Neutrophil (primary cell): ENCODE results near the gene CUL3.
"Not testable (repeated sequence)": the region's sequence is repeated elsewhere in the genome, so short reads cannot be mapped to it uniquely, and the experiment has no call there.

Source experiments
- H3K27ac ChIP-seq: fragments of 200-600 bp; sonication (generic); 2 replicates; pipeline ENCODE4 v1.5.1; 2016; ENCODE audit warnings: mild to moderate bottlenecking, moderate library complexity
- H3K27me3 ChIP-seq: fragments of 200-600 bp; sonication (generic); 2 replicates; pipeline ENCODE4 v1.6.0; 2016; ENCODE audit warnings: mild to moderate bottlenecking
- H3K36me3 ChIP-seq: fragments of 200-600 bp; sonication (generic); 2 replicates; pipeline ENCODE4 v1.5.1; 2017
- H3K4me1 ChIP-seq, 2 experiments: fragments of 200-600 bp in 1 of 2; sonication (generic) in 1 of 2; 1 replicate in 1 of 2; 2 replicates in 1 of 2; pipeline versions ENCODE4 v1.5.1 to v1.6.1; 2013 to 2016; ENCODE audit warnings: low read depth in 1 of 2, low read length in 1 of 2, mild to moderate bottlenecking in 1 of 2, moderate library complexity in 1 of 2; ENCODE audit not compliant: control insufficient read depth in 1 of 2, insufficient read depth in 1 of 2
- H3K4me3 ChIP-seq, 2 experiments: fragments of 200-600 bp in 1 of 2; sonication (generic) in 1 of 2; 1 replicate in 1 of 2; 2 replicates in 1 of 2; pipeline ENCODE4 v1.5.1; 2013 to 2016; ENCODE audit warnings: low read depth in 1 of 2, low read length in 1 of 2, mild to moderate bottlenecking in 1 of 2, moderate library complexity in 1 of 2
- H3K9me3 ChIP-seq: fragments of 200-600 bp; sonication (generic); 2 replicates; pipeline ENCODE4 v1.5.1; 2016
- CTCF ChIP-seq: fragments of 200-600 bp; sonication (generic); IDR thresholded peaks from 2 replicates; pipeline ENCODE4 v1.5.1; 2016; ENCODE audit warnings: antibody characterized with exemption

CUL3 gene

GRCh38 chr2:224584785-224585210 lies 365 bp downstream of the CUL3 start:
- Histone ChIP-seq H3K4me1 (peaks cover 48 to 58% of the 10 kb centered on the region in 2 experiments), H3K27ac (peak overlapping the region; percentile 96), H3K9me3 (no peaks in the 10 kb centered on the region), H3K36me3 (no peaks in the 10 kb centered on the region), H3K27me3 (no peaks in the 10 kb centered on the region), H3K4me3 (peak overlapping the region; percentile 84 to 97)
- TF ChIP-seq CTCF = no peak

- Histone ChIP-seq H3K9me3 (no peaks in the 10 kb centered on the region), H3K4me1 (peaks cover 54 to 61% of the 10 kb centered on the region in 2 experiments), H3K27me3 (no peaks in the 10 kb centered on the region), H3K27ac (peak overlapping the region; percentile 96), H3K36me3 (no peaks in the 10 kb centered on the region), H3K4me3 (peak overlapping the region; percentile 84 to 97)
- TF ChIP-seq CTCF = no peak
Measured at GRCh38 chr2:224584111-224584784, 915 bp downstream of the CUL3 start.

GRCh38 chr2:224583033-224583432 lies 2.1 kb downstream of the CUL3 start:
- Histone ChIP-seq H3K4me3 (peak overlapping the region; percentile 84 to 97), H3K4me1 (peaks cover 56 to 69% of the 10 kb centered on the region in 2 experiments)
- not testable (repeated sequence) for H3K27me3 ChIP-seq

GRCh38 chr2:224580248-224580647 lies 4.9 kb downstream of the CUL3 start:
- Histone ChIP-seq H3K27ac (no peak overlapping the region), H3K9me3 (no peaks in the 10 kb centered on the region), H3K27me3 (no peaks in the 10 kb centered on the region), H3K4me3 (no peak overlapping the region), H3K4me1 (peaks cover 56 to 76% of the 10 kb centered on the region in 2 experiments), H3K36me3 (no peaks in the 10 kb centered on the region)
- no peak for TF ChIP-seq CTCF

More at GRCh38 chr2:224583033-224583432, 2.1 kb downstream of the CUL3 start:
- not testable (repeated sequence) for H3K27ac ChIP-seq, H3K36me3 ChIP-seq, H3K9me3 ChIP-seq

- Histone ChIP-seq H3K36me3 (no peaks in the 10 kb centered on the region), H3K9me3 (no peaks in the 10 kb centered on the region), H3K4me1 (peaks cover 62 to 83% of the 10 kb centered on the region in 2 experiments), H3K27ac (peak overlapping the region; percentile 41), H3K4me3 (no peak overlapping the region), H3K27me3 (no peaks in the 10 kb centered on the region)
- TF ChIP-seq CTCF = no peak
Measured at GRCh38 chr2:224579411-224579810, 5.8 kb downstream of the CUL3 start.

GRCh38 chr2:224577541-224577940 lies 7.6 kb downstream of the CUL3 start:
- no peak overlapping the region for H3K4me3 ChIP-seq
- H3K4me1 ChIP-seq = peaks cover 55 to 81% of the 10 kb centered on the region in 2 experiments
- no peaks in the 10 kb centered on the region for H3K27me3 ChIP-seq
- TF ChIP-seq CTCF = no peak
- H3K36me3 ChIP-seq = no peaks in the 10 kb centered on the region
- no peaks in the 10 kb centered on the region for H3K9me3 ChIP-seq
- no peak overlapping the region for H3K27ac ChIP-seq
